SK-N-MC (cell line): Measurements from ENCODE around the gene LEUTX.
"Not testable (repeated sequence)": the region's sequence is repeated elsewhere in the genome, so short reads cannot be mapped to it uniquely, and the experiment has no call there.

Source experiments
- DNase-seq: peaks from one replicate; pipeline ENCODE4 v3.0.0-alpha.2; 2011; ENCODE audit warnings: low read depth, low spot score
- H3K27ac ChIP-seq: fragments of 200-600 bp; sonication (generic); 2 replicates; pipeline ENCODE4 v1.5.1; 2016; ENCODE audit warnings: mixed run types
- H3K36me3 ChIP-seq: fragments of 200-600 bp; sonication (generic); 2 replicates; pipeline ENCODE4 v1.6.1; 2017; ENCODE audit warnings: antibody characterized with exemption, low read length, mixed read lengths; ENCODE audit not compliant: insufficient read depth
- H3K4me3 ChIP-seq: fragments of 200-600 bp; sonication (generic); 2 replicates; pipeline ENCODE4 v1.5.1; 2016
- H3K9ac ChIP-seq: fragments of 200-600 bp; sonication (generic); 2 replicates; pipeline ENCODE4 v1.8.0; 2017; ENCODE audit warnings: mixed run types, mixed read lengths; ENCODE audit not compliant: insufficient read length
- H3K9me3 ChIP-seq: fragments of 200-600 bp; sonication (generic); 2 replicates; pipeline ENCODE4 v1.6.1; 2017; ENCODE audit warnings: low read depth, mild to moderate bottlenecking, antibody characterized with exemption, low read length, moderate library complexity, mixed read lengths
- EZH2 ChIP-seq: fragments of 200-600 bp; sonication (generic); IDR thresholded peaks from one replicate; pipeline ENCODE4 v1.6.1; 2017; ENCODE audit warnings: antibody characterized with exemption
- FOXP2 ChIP-seq: optimal IDR thresholded peaks from 2 replicates; pipeline ENCODE3; 2011; ENCODE audit warnings: mild to moderate bottlenecking, moderate library complexity; ENCODE audit not compliant: insufficient read depth; ENCODE audit errors: extremely low read length, control extremely low read depth
- POLR2AphosphoS5 ChIP-seq: IDR thresholded peaks from 2 replicates; pipeline ENCODE4 v1.6.1; 2012; ENCODE audit warnings: mild to moderate bottlenecking, low read depth, low read length, borderline replicate concordance

Gene LEUTX

DNA sequence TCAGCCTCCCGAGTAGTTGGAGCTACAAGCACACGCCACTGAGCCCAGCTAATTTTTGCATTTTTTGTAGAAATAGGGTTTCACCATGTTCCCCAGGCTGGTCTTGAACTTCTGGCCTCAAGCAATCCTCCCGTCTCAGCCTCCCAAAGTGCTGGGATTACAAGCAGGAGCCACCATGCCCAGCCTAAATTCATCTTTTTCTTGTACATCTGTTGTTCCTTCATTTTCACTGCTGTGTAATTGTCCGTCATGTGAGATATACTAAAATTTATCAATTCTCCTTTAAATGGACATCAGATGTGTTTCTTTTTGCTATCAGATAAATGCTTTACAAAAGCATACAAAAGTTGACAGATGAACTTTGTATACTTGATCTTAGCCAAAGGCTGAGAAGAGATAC lies 32.4 kb downstream of the LEUTX start:
- no peak for TF ChIP-seq FOXP2
- no peak for TF ChIP-seq EZH2
- TF ChIP-seq POLR2AphosphoS5, result no peak
- H3K4me3 ChIP-seq, result no peak overlapping the region

GRCh38 chr19:39813264-39813993 lies 34.8 kb downstream of the LEUTX start:
- no peak overlapping the region for H3K9ac ChIP-seq
- no peak for DNase-seq
- no peak overlapping the region for H3K27ac ChIP-seq
- no peaks in the 10 kb centered on the region for H3K9me3 ChIP-seq
- no peaks in the 10 kb centered on the region for H3K36me3 ChIP-seq
- H3K4me3 ChIP-seq, result no peak overlapping the region
- TF ChIP-seq FOXP2 (no peak), POLR2AphosphoS5 (no peak), EZH2 (no peak)

More for the DNA sequence above, 32.4 kb downstream of the LEUTX start:
- H3K9me3 ChIP-seq, result no peaks in the 10 kb centered on the region
- no peak overlapping the region for H3K9ac ChIP-seq
- DNase-seq, result no peak
- H3K27ac ChIP-seq, result no peak overlapping the region
- H3K36me3 ChIP-seq, result no peaks in the 10 kb centered on the region

- not testable (repeated sequence) for DNase-seq, H3K27ac ChIP-seq, H3K36me3 ChIP-seq, H3K9me3 ChIP-seq, H3K9ac ChIP-seq, H3K4me3 ChIP-seq
Measured at GRCh38 chr19:39814111-39814510, 35.5 kb downstream of the LEUTX start.

DNA sequence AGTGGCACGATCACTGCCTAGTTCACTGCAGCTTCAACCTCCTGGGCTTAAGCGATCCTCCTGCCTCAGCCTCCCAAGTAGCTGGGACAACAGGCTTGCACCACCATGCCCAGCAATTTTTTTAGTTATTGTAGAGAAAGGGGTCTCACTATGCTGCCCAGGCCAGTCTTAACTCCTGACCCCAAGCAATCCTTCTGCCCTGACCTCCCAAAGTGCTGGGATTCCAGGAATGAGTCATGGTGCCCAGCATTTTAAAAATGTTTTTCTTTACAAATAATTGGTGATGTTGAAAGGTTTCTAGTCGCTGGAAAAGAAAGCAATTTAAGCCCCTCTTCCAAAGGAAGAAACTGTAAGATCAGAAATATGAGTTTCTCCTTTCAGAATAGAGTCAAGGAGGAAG lies 35.9 kb downstream of the LEUTX start:
- no peaks in the 10 kb centered on the region for H3K36me3 ChIP-seq
- DNase-seq, result no peak
- TF ChIP-seq EZH2 (no peak), POLR2AphosphoS5 (no peak), FOXP2 (no peak)
- H3K9ac ChIP-seq, result no peak overlapping the region
- no peaks in the 10 kb centered on the region for H3K9me3 ChIP-seq
- H3K4me3 ChIP-seq, result no peak overlapping the region
- no peak overlapping the region for H3K27ac ChIP-seq

DNA sequence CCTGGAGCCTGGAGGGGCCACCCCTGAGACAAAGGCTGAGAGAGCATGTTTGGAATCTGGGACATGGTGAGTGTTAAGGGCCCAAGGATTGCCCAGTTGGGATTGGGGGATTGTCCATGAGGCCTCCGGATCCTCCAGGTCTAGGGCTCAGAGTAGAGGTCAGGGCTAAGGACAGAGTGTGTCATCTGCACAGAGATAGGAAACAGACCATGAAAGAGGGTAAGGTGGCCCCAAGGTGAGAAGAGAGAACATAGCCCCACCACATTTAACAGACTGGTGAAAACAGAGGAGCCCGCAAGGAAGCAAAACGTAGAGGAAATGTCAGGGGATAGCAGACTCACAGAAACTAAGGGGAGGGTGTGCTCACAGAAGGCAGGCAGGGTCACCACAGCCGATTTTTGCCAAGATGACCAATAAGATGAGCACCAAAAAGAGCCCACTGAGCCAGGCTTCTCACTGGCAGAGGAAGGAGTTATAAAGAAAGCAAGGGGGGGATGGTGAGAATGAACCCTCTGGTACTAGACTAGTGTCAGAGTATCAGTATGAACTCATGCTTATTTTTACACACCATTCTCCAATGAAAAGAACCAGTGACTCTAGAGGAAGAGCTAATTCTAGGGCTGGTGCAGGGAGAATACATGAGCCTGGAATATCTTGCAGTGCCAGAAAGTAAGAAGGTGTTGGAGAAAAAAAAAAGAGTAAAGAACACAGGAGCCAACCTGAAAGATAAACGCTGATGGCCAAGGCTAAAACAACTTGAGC lies 37.8 kb downstream of the LEUTX start:
- DNase-seq, result no peak
- Histone ChIP-seq H3K27ac (no peak overlapping the region), H3K4me3 (no peak overlapping the region), H3K9ac (no peak overlapping the region), H3K36me3 (no peaks in the 10 kb centered on the region), H3K9me3 (no peaks in the 10 kb centered on the region)
- TF ChIP-seq POLR2AphosphoS5 (no peak), FOXP2 (no peak), EZH2 (no peak)

DNA sequence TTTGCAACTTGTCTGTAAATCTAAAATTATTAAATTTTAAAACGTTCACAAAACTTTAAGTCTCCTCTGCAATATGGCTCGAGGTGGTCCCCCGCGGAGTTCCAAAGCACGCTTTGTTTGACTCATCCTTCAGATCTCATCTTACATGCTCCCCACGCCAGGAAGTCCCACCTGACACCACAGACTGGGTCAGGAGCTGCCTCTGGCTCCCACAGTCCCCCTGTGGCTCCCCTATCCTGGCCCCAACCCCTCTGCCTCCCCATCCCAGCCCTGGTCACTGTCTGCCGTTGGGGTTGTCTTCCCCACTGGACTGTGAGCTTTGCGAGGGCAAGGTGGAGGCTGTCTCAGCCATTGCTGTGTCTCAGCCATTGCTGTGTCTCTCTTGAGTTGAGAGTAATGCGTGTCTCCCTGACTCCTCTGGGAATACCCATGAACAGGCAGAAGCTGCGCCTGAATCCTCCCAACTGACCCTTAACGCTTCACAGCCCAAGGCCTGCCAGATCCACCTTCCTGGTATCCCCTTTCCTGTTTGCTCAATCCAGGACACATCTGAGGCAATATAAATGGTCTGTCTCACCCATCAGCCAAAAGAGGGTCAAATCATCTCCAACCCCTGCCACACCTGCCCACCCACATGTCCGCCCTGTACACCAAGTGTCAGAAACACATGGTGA lies 39.4 kb downstream of the LEUTX start:
- TF ChIP-seq POLR2AphosphoS5, result no peak
- no peak for TF ChIP-seq EZH2
- TF ChIP-seq FOXP2, result no peak
- no peaks in the 10 kb centered on the region for H3K36me3 ChIP-seq
- H3K9me3 ChIP-seq, result no peaks in the 10 kb centered on the region
- H3K4me3 ChIP-seq, result no peak overlapping the region
- no peak overlapping the region for H3K27ac ChIP-seq
- H3K9ac ChIP-seq, result no peak overlapping the region
- DNase-seq, result no peak

- no peak overlapping the region for H3K27ac ChIP-seq
- H3K9me3 ChIP-seq, result no peaks in the 10 kb centered on the region
- H3K4me3 ChIP-seq, result no peak overlapping the region
- no peak overlapping the region for H3K9ac ChIP-seq
- H3K36me3 ChIP-seq, result no peaks in the 10 kb centered on the region
- TF ChIP-seq EZH2 (no peak), POLR2AphosphoS5 (no peak), FOXP2 (no peak)
- no peak for DNase-seq
Measured at GRCh38 chr19:39818626-39819097, 40.0 kb downstream of the LEUTX start.

DNA sequence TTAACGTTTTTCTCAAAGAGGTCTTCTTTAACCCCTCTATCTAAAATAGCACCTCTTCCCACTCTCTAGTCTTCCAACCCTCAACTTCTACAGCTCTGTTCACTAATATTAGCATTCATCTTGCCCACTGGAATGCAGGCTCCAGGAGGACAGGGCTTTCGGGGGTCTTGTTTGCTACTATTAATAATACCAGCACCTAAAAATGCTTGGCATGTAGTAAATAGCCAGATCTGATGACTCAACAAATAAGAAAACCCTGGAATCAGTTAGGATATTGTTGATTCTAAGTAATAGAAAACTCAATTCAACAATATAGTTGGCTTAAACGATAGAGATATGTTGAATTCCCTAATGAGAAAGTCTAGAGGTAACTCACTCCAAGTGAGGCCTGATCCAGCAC lies 41.1 kb downstream of the LEUTX start:
- Histone ChIP-seq H3K36me3 (no peaks in the 10 kb centered on the region), H3K4me3 (no peak overlapping the region), H3K9ac (no peak overlapping the region), H3K9me3 (no peaks in the 10 kb centered on the region), H3K27ac (no peak overlapping the region)
- DNase-seq, result no peak
- TF ChIP-seq EZH2 (no peak), FOXP2 (no peak), POLR2AphosphoS5 (no peak)

GRCh38 chr19:39820696-39821095 lies 42.0 kb downstream of the LEUTX start:
- Histone ChIP-seq H3K4me3 (no peak overlapping the region), H3K9ac (no peak overlapping the region), H3K27ac (no peak overlapping the region), H3K36me3 (peaks cover 3% of the 10 kb centered on the region; the same call in 1 of the 2 replicates), H3K9me3 (no peaks in the 10 kb centered on the region)
- DNase-seq, result no peak
- no peak for TF ChIP-seq FOXP2
